Mesendoderm (in vitro differentiated cells): Measurements from ENCODE around the gene FBLN1.

Experiments used
- DNase-seq: peaks from one replicate; pipeline ENCODE4 v3.0.0; 2013
- H2AK5ac ChIP-seq: 2 replicates; pipeline ENCODE4 v1.6.1; 2013; ENCODE audit warnings: low read length, inconsistent platforms
- H2BK120ac ChIP-seq: 2 replicates; pipeline ENCODE4 v1.6.1; 2013; ENCODE audit warnings: low read depth, mild to moderate bottlenecking, low read length, moderate library complexity, mixed read lengths
- H2BK15ac ChIP-seq: replicated peaks from 2 replicates; pipeline ENCODE4 v1.6.1; 2013; ENCODE audit warnings: low read depth, mild to moderate bottlenecking, moderate library complexity
- H2BK5ac ChIP-seq: 2 replicates; pipeline ENCODE4 v1.6.1; 2013; ENCODE audit warnings: low read length, inconsistent platforms
- H3K18ac ChIP-seq: 2 replicates; pipeline ENCODE4 v1.6.1; 2013; ENCODE audit warnings: mild to moderate bottlenecking, low read length, mixed read lengths
- H3K23ac ChIP-seq: one replicate; pipeline ENCODE4 v1.6.1; 2013; ENCODE audit warnings: low read length
- H3K27ac ChIP-seq: 2 replicates; pipeline ENCODE4 v1.5.1; 2013; ENCODE audit warnings: low read depth, mild to moderate bottlenecking, inconsistent platforms, low read length, moderate library complexity
- H3K27me3 ChIP-seq: 2 replicates; pipeline ENCODE4 v1.6.1; 2013; ENCODE audit warnings: low read length, control low read depth, mild to moderate bottlenecking, inconsistent platforms; ENCODE audit not compliant: insufficient read depth, poor library complexity
- H3K36me3 ChIP-seq: 2 replicates; pipeline ENCODE4 v1.6.1; 2013; ENCODE audit warnings: low read length, inconsistent platforms; ENCODE audit not compliant: control insufficient read depth, insufficient read depth
- H3K4ac ChIP-seq: one replicate; pipeline ENCODE4 v1.6.1; 2013; ENCODE audit warnings: low read depth, mild to moderate bottlenecking, low read length, moderate library complexity
- H3K4me1 ChIP-seq: 2 replicates; pipeline ENCODE4 v1.6.1; 2013; ENCODE audit warnings: low read depth, low read length, inconsistent platforms; ENCODE audit not compliant: control insufficient read depth
- H3K4me2 ChIP-seq: 2 replicates; pipeline ENCODE4 v1.6.1; 2013; ENCODE audit warnings: low read length
- H3K4me3 ChIP-seq: 2 replicates; pipeline ENCODE4 v1.5.1; 2013; ENCODE audit warnings: mild to moderate bottlenecking, low read length
- H3K56ac ChIP-seq: one replicate; pipeline ENCODE4 v1.6.1; 2013; ENCODE audit warnings: low read length
- H3K79me1 ChIP-seq: 2 replicates; pipeline ENCODE4 v1.6.1; 2013; ENCODE audit warnings: low read length, inconsistent platforms
- H3K79me2 ChIP-seq: 2 replicates; pipeline ENCODE4 v1.6.1; 2013; ENCODE audit warnings: mild to moderate bottlenecking, low read length; ENCODE audit not compliant: control insufficient read depth, insufficient read depth
- H3K9ac ChIP-seq: 2 replicates; pipeline ENCODE4 v1.6.1; 2013; ENCODE audit warnings: low read length, inconsistent platforms
- H4K5ac ChIP-seq: one replicate; pipeline ENCODE4 v1.6.1; 2013; ENCODE audit warnings: low read length
- H4K8ac ChIP-seq: one replicate; pipeline ENCODE4 v1.6.1; 2013; ENCODE audit warnings: low read depth, mild to moderate bottlenecking, control low read depth, low read length, moderate library complexity
- WGBS: extraction: QIAGEN DNeasy Blood & Tissue Kit; methylation state at CpG from one replicate; pipeline ENCODE4 v1.1.7; 2013; ENCODE audit warnings: low lambda C conversion rate, missing lambda C conversion rate; ENCODE audit not compliant: insufficient coverage; ENCODE audit errors: extremely low coverage; 5-methylcytosine and 5-hydroxymethylcytosine counted together

The FBLN1 gene

GRCh38 chr22:45638197-45638596 is 135.5 kb downstream of the FBLN1 start:
- no peaks in the 10 kb centered on the region for H3K79me2 ChIP-seq
- DNase-seq, result no peak
- no peaks in the 10 kb centered on the region for H3K27me3 ChIP-seq
- H3K4ac ChIP-seq, result no peak overlapping the region
- no peak overlapping the region for H2BK5ac ChIP-seq
- no peak overlapping the region for H4K5ac ChIP-seq
- no peak overlapping the region for H2AK5ac ChIP-seq
- H3K56ac ChIP-seq, result no peak overlapping the region
- no peak overlapping the region for H3K27ac ChIP-seq
- H3K18ac ChIP-seq, result no peak overlapping the region
- H4K8ac ChIP-seq, result no peak overlapping the region
- H3K23ac ChIP-seq, result no peak overlapping the region
- no CpG with 5 or more reads among the region's 3 CpGs for WGBS
- no peaks in the 10 kb centered on the region for H3K79me1 ChIP-seq
- H3K9ac ChIP-seq, result no peak overlapping the region
- H2BK120ac ChIP-seq, result no peak overlapping the region
- no peak overlapping the region for H3K4me3 ChIP-seq
- H3K4me1 ChIP-seq, result peaks cover 2% of the 10 kb centered on the region
- no peaks in the 10 kb centered on the region for H3K36me3 ChIP-seq
- H2BK15ac ChIP-seq, result no peak overlapping the region
- H3K4me2 ChIP-seq, result no peak overlapping the region

- no CpG with 5 or more reads among the region's 21 CpGs for WGBS
- H3K4me2 ChIP-seq, result no peak overlapping the region
Measured at GRCh38 chr22:45638834-45639746, 136.4 kb downstream of the FBLN1 start.

GRCh38 chr22:45639747-45640102 is 137.0 kb downstream of the FBLN1 start:
- Histone ChIP-seq H3K23ac (no peak overlapping the region), H3K27ac (no peak overlapping the region), H4K8ac (no peak overlapping the region), H4K5ac (no peak overlapping the region), H3K4me1 (peaks cover 2% of the 10 kb centered on the region), H3K4me3 (no peak overlapping the region), H3K56ac (no peak overlapping the region), H2BK5ac (no peak overlapping the region), H3K4ac (no peak overlapping the region), H2BK120ac (no peak overlapping the region), H3K9ac (no peak overlapping the region), H3K79me2 (no peaks in the 10 kb centered on the region), H3K18ac (no peak overlapping the region), H2AK5ac (no peak overlapping the region), H3K36me3 (no peaks in the 10 kb centered on the region), H3K27me3 (no peaks in the 10 kb centered on the region), H3K79me1 (no peaks in the 10 kb centered on the region), H3K4me2 (no peak overlapping the region), H2BK15ac (no peak overlapping the region)
- WGBS, result no CpG with 5 or more reads among the region's 7 CpGs
- no peak for DNase-seq

More at GRCh38 chr22:45638834-45639746, 136.4 kb downstream of the FBLN1 start:
- H3K4me1 ChIP-seq, result peaks cover 2% of the 10 kb centered on the region
- H3K79me2 ChIP-seq, result no peaks in the 10 kb centered on the region
- H3K4ac ChIP-seq, result no peak overlapping the region
- H3K56ac ChIP-seq, result no peak overlapping the region
- H3K27me3 ChIP-seq, result no peaks in the 10 kb centered on the region
- H4K8ac ChIP-seq, result no peak overlapping the region
- no peak overlapping the region for H3K9ac ChIP-seq
- H3K79me1 ChIP-seq, result no peaks in the 10 kb centered on the region
- DNase-seq, result no peak
- H3K18ac ChIP-seq, result no peak overlapping the region
- H4K5ac ChIP-seq, result no peak overlapping the region
- H3K23ac ChIP-seq, result no peak overlapping the region
- H3K36me3 ChIP-seq, result no peaks in the 10 kb centered on the region
- H3K27ac ChIP-seq, result no peak overlapping the region
- H3K4me3 ChIP-seq, result no peak overlapping the region
- H2AK5ac ChIP-seq, result no peak overlapping the region
- no peak overlapping the region for H2BK15ac ChIP-seq
- no peak overlapping the region for H2BK5ac ChIP-seq
- no peak overlapping the region for H2BK120ac ChIP-seq

DNA sequence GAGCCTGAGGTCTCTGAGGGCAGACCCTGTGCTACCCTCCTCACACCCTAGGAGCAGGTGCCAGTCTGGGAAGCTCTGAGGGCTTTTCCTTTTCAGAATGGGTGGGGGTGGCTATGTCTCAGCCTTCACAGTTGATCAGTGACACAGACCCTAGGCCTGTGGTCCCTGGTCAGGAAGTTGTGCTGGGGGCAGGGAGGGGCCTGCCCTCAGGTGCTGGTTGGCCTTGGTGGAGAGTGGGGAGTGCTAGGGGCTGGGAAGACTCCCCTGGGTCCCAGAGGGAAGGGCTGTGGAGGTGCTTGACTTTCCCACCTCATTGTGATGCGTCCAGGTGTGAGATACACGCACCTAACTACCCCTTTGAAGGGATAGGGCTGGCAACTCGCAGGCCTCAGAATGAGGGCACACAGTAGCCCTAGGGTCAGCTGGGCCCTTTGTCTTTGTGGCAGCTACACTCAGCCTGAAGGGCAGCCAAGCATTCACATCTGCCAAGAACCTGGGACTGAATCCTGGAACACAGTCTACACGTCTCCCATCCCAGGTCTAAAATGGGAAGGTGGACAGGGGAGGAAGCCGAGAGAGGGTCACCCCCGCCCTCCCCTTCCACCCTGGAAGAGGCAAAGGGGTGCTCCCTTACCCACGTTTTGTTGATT is 137.7 kb downstream of the FBLN1 start:
- H4K8ac ChIP-seq, result no peak overlapping the region
- no peak overlapping the region for H3K4me2 ChIP-seq
- no peak overlapping the region for H2AK5ac ChIP-seq
- H3K4me3 ChIP-seq, result no peak overlapping the region
- H4K5ac ChIP-seq, result no peak overlapping the region
- no peak overlapping the region for H3K4ac ChIP-seq
- H2BK15ac ChIP-seq, result no peak overlapping the region
- H3K18ac ChIP-seq, result no peak overlapping the region
- H3K79me2 ChIP-seq, result no peaks in the 10 kb centered on the region
- H3K9ac ChIP-seq, result no peak overlapping the region
- no CpG with 5 or more reads among the region's 7 CpGs for WGBS
- H2BK120ac ChIP-seq, result no peak overlapping the region
- peaks cover 2% of the 10 kb centered on the region for H3K4me1 ChIP-seq
- no peaks in the 10 kb centered on the region for H3K79me1 ChIP-seq
- no peak overlapping the region for H2BK5ac ChIP-seq
- H3K36me3 ChIP-seq, result no peaks in the 10 kb centered on the region
- H3K27ac ChIP-seq, result no peak overlapping the region
- H3K23ac ChIP-seq, result no peak overlapping the region
- DNase-seq, result no peak
- no peak overlapping the region for H3K56ac ChIP-seq
- no peaks in the 10 kb centered on the region for H3K27me3 ChIP-seq

- H3K4me1 ChIP-seq, result peaks cover 3% of the 10 kb centered on the region
- no peak overlapping the region for H3K27ac ChIP-seq
- no peak overlapping the region for H2BK120ac ChIP-seq
- no peak overlapping the region for H3K18ac ChIP-seq
- H3K36me3 ChIP-seq, result no peaks in the 10 kb centered on the region
- no peak overlapping the region for H2BK15ac ChIP-seq
- H3K27me3 ChIP-seq, result no peaks in the 10 kb centered on the region
- no peak overlapping the region for H3K4ac ChIP-seq
- WGBS, result no CpG with 5 or more reads among the region's 24 CpGs
- no peak overlapping the region for H2AK5ac ChIP-seq
- H4K8ac ChIP-seq, result no peak overlapping the region
- no peak overlapping the region for H3K4me3 ChIP-seq
- no peaks in the 10 kb centered on the region for H3K79me2 ChIP-seq
- H3K56ac ChIP-seq, result no peak overlapping the region
- H3K9ac ChIP-seq, result no peak overlapping the region
- no peak overlapping the region for H2BK5ac ChIP-seq
- no peak overlapping the region for H3K4me2 ChIP-seq
- no peaks in the 10 kb centered on the region for H3K79me1 ChIP-seq
- DNase-seq, result no peak
- H4K5ac ChIP-seq, result no peak overlapping the region
- H3K23ac ChIP-seq, result no peak overlapping the region
Measured at GRCh38 chr22:45640941-45641621, 138.4 kb downstream of the FBLN1 start.
